Measurements from ENCODE around the gene CABP7. TPM values are rescaled to one million over a fixed set of nuclear protein-coding genes. Genes with fewer than 3 reads are reported as not detected.

The CABP7 gene
- total and polyA plus RNA-seq, 2 experiments from 2014 or later: 0.16 TPM; not detected in 1

- Histone ChIP-seq H3K79me2 (no peaks in the 10 kb centered on the region), H3K9me3 (ENCODE audit: low read depth) (no peaks in the 10 kb centered on the region), H3K27ac (no peak overlapping the region), H3K27me3 (peaks cover 25% of the 10 kb centered on the region), H2AFZ (no peak overlapping the region), H3K9me2 (replicated peaks; ENCODE audit: insufficient read depth) (no peaks in the 10 kb centered on the region), H3K4me2 (no peak overlapping the region), H3K4me1 (ENCODE audit: insufficient read depth) (peaks cover 6% of the 10 kb centered on the region), H4K20me1 (ENCODE audit: insufficient read depth, poor library complexity, severe bottlenecking) (no peaks in the 10 kb centered on the region), H3K4me3 (no peak overlapping the region), H3K36me3 (replicated peaks; ENCODE audit: insufficient read depth, low read depth) (no peaks in the 10 kb centered on the region)
- DNase-seq (ENCODE audit: low spot score): no peak
- WGBS (ENCODE audit: low lambda C conversion rate, missing lambda C conversion rate): 89% methylated on average over 6 of the region's 7 CpGs
- no peak for TF ChIP-seq CTCF (IDR thresholded peaks at IDR 0.05; ENCODE audit: poor library complexity)
- no peak for TF ChIP-seq EZH2 (IDR thresholded peaks at IDR 0.05; ENCODE audit: borderline replicate concordance)
- TF ChIP-seq EZH2phosphoT487 (IDR thresholded peaks at IDR 0.05; ENCODE audit: low read depth, severe bottlenecking, unreplicated experiment): no peak
These were observed 14.2 kb upstream of the CABP7 start for GRCh38 chr22:29705651-29706050.

GRCh38 chr22:29706486-29706885 lies 13.3 kb upstream of the CABP7 start:
- no peak overlapping the region for H3K27ac ChIP-seq
- no peak overlapping the region for H2AFZ ChIP-seq
- peaks cover 25% of the 10 kb centered on the region for H3K27me3 ChIP-seq
- 47% methylated on average over 8 of the region's 9 CpGs for WGBS (ENCODE audit: low lambda C conversion rate, missing lambda C conversion rate)
- DNase-seq (ENCODE audit: low spot score): no peak
- H3K9me2 ChIP-seq (replicated peaks; ENCODE audit: insufficient read depth): no peaks in the 10 kb centered on the region
- H4K20me1 ChIP-seq (ENCODE audit: insufficient read depth, poor library complexity, severe bottlenecking): no peaks in the 10 kb centered on the region
- no peak for TF ChIP-seq EZH2phosphoT487 (IDR thresholded peaks at IDR 0.05; ENCODE audit: low read depth, severe bottlenecking, unreplicated experiment)
- TF ChIP-seq CTCF (IDR thresholded peaks at IDR 0.05; ENCODE audit: poor library complexity): no peak
- TF ChIP-seq EZH2 (IDR thresholded peaks at IDR 0.05; ENCODE audit: borderline replicate concordance): no peak
- H3K4me2 ChIP-seq: no peak overlapping the region
- H3K79me2 ChIP-seq: no peaks in the 10 kb centered on the region
- no peaks in the 10 kb centered on the region for H3K36me3 ChIP-seq (replicated peaks; ENCODE audit: insufficient read depth, low read depth)
- H3K4me1 ChIP-seq (ENCODE audit: insufficient read depth): peaks cover 5% of the 10 kb centered on the region
- H3K4me3 ChIP-seq: no peak overlapping the region
- H3K9me3 ChIP-seq (ENCODE audit: low read depth): no peaks in the 10 kb centered on the region

GRCh38 chr22:29707010-29707409 lies 12.8 kb upstream of the CABP7 start:
- H3K9me3 ChIP-seq (ENCODE audit: low read depth): no peaks in the 10 kb centered on the region
- H3K27ac ChIP-seq: no peak overlapping the region
- no peak overlapping the region for H3K4me3 ChIP-seq
- H2AFZ ChIP-seq: no peak overlapping the region
- no peaks in the 10 kb centered on the region for H3K36me3 ChIP-seq (replicated peaks; ENCODE audit: insufficient read depth, low read depth)
- peaks cover 22% of the 10 kb centered on the region for H3K27me3 ChIP-seq
- no peak for DNase-seq (ENCODE audit: low spot score)
- H3K9me2 ChIP-seq (replicated peaks; ENCODE audit: insufficient read depth): no peaks in the 10 kb centered on the region
- 94% methylated on average over 18 of the region's 18 CpGs for WGBS (ENCODE audit: low lambda C conversion rate, missing lambda C conversion rate)
- H4K20me1 ChIP-seq (ENCODE audit: insufficient read depth, poor library complexity, severe bottlenecking): no peaks in the 10 kb centered on the region
- H3K79me2 ChIP-seq: no peaks in the 10 kb centered on the region
- TF ChIP-seq EZH2phosphoT487 (IDR thresholded peaks at IDR 0.05; ENCODE audit: low read depth, severe bottlenecking, unreplicated experiment) (no peak), CTCF (IDR thresholded peaks at IDR 0.05; ENCODE audit: poor library complexity) (no peak), EZH2 (IDR thresholded peaks at IDR 0.05; ENCODE audit: borderline replicate concordance) (no peak)
- no peak overlapping the region for H3K4me2 ChIP-seq
- H3K4me1 ChIP-seq (ENCODE audit: insufficient read depth): no peaks in the 10 kb centered on the region

- Histone ChIP-seq H3K4me1 (ENCODE audit: insufficient read depth) (no peaks in the 10 kb centered on the region), H3K9me2 (replicated peaks; ENCODE audit: insufficient read depth) (no peaks in the 10 kb centered on the region), H2AFZ (no peak overlapping the region), H4K20me1 (ENCODE audit: insufficient read depth, poor library complexity, severe bottlenecking) (no peaks in the 10 kb centered on the region), H3K4me2 (no peak overlapping the region), H3K36me3 (replicated peaks; ENCODE audit: insufficient read depth, low read depth) (no peaks in the 10 kb centered on the region), H3K79me2 (no peaks in the 10 kb centered on the region), H3K9me3 (ENCODE audit: low read depth) (no peaks in the 10 kb centered on the region), H3K4me3 (no peak overlapping the region), H3K27ac (no peak overlapping the region), H3K27me3 (peaks cover 18% of the 10 kb centered on the region)
- WGBS (ENCODE audit: low lambda C conversion rate, missing lambda C conversion rate): 96% methylated on average over 5 of the region's 5 CpGs
- TF ChIP-seq EZH2phosphoT487 (IDR thresholded peaks at IDR 0.05; ENCODE audit: low read depth, severe bottlenecking, unreplicated experiment) (no peak), CTCF (IDR thresholded peaks at IDR 0.05; ENCODE audit: poor library complexity) (no peak), EZH2 (IDR thresholded peaks at IDR 0.05; ENCODE audit: borderline replicate concordance) (no peak)
- DNase-seq (ENCODE audit: low spot score): no peak
These were observed 12.3 kb upstream of the CABP7 start for GRCh38 chr22:29707471-29707870.
